NK-92 (cell line): ENCODE results near the gene TCEAL1.
"Not testable (repeated sequence)": the region's sequence is repeated elsewhere in the genome, so short reads cannot be mapped to it uniquely, and the experiment has no call there.

ENCODE experiments used
- DNase-seq: peaks from one replicate; lab custom pipeline; 2025; ENCODE audit not compliant: unreplicated experiment; lab: John Stamatoyannopoulos, UW

The TCEAL1 gene, protein sequence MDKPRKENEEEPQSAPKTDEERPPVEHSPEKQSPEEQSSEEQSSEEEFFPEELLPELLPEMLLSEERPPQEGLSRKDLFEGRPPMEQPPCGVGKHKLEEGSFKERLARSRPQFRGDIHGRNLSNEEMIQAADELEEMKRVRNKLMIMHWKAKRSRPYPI

DNA sequence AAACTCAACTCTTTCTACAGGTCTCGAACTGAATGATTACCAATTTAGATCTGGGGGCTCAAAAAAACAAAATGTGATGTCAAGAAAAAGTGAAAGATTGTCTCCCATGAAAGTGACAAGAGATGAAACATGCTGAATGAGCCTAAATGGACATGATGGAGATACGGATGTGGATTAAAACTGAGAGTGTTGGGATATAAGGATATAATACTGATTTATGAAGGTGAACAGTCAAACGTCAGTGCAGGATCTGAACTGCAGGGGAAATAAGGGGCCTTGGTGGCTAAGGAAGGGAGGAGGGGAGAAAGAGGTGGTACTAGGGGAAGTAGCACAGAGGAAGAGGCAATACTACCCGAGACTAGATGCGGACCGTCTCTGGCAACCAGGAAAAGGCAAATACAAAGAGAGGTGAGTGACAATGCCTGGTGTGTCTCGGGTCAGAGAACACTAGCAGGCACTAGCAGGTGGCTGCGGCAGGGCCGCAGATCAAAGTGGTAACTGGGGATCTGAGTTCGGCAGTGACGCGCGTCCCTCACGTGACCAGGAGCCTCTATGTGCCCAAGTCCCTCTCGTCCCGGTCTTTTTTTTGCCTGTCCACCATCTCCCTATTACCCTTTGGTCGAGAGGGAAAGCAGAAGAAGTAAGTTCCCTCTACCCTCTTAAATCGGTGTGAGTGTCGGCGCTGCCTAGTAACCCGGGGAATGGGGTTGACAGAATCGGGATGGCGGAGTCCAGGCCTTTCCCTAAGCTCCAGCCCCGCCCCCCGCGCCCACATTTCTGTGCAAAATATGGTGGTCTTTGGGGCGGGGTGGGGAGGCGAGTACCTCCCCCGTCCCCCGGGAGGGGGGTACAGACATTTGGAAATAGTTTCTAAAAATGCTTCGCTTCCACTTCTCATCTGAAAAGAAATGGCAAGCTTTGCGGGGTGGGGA lies at the start of gene TCEAL1:
Gene TCEAL1, plus strand, starts transcription at position 590 of the 932 bp plus-strand sequence. CDS start 942 bp downstream, outside the sequence.
- DNase-seq: no peak

DNA sequence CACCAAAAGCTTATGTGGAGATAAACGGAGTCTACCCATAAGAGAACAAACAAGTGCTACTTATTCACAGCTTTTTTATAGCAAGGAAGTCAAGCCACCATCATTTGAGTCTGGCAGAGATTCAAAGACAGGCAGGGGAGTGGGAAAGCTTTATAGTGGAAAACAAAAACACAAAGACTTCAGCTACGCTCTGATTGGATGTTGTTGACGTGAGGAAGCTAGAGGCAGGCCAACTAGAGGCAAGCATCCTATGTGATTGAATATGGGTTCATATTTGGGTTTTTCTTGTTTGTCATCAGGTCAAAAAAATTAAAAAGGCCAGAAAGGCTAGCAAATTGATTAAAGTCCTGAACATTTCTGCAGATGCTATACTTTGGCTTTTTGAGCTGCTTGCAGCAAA lies 44.2 kb upstream of the TCEAL1 start:
- DNase-seq: no peak

DNA sequence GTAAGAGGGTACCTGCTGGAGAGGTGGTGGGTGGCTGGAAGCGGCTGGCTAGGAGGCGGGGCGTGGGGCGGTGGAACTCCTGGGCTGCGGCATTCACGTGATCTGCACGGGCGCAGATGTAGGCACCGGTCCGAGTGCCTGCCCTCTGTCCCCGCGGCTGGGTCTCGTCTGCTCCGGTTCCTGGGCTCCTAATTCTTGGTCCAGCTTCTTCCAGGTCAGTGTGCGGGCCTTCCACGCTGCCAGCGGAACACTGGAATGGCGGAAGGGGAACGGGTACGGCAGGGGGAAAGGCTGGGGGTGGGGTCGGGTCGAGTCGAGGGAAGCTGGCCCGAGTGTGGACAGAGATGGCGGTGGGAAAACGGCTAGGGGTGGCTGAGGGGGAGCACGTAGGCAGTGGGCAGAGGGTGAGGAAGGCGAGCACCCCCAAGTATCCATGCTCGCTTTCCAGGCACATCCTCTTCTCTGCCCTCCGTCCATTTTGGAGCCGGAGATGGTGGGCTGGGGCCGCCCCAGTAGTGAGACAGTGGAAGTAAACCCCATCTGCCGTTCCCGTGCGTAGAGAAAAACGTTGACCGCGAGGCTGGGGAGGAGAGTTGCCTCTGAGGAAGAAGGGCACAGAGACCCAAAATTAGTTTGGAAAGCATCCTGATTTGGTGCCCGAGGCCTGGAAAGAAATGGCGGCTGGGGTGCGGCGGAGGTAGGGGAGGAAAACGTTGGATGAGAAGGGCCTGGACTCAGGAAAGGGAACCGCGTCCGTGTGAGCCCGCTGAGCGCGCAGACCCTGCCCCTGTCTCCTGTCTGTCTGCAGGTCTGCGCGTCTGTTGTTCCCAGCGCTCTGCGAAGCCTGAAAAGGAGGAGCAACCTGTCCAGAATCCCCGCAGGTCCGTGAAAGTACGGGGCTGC lies 43.1 kb upstream of the TCEAL1 start, which contains the start of gene TCEAL4:
Gene TCEAL4, plus strand, starts transcription at position 105 of the 903 bp plus-strand sequence. CDS start 1,161 bp downstream, outside the sequence.
- no peak for DNase-seq

DNA sequence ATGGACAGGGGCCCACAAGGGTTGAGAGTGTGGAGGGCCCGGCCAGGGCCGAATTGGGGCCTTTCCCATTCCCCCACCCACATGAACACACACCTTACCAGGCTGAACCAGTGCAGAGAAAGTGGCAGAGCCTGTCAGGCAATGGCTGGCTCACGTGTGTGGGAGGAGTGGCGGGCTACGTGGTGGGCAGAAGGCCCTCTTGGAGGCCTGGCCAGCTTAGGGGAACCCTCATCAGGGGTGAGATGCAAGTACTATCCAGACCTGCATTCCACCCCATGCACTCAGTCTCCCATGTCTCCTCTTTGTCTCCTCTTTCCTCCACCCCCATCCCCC lies 42.5 kb upstream of the TCEAL1 start:
- DNase-seq: no peak

DNA sequence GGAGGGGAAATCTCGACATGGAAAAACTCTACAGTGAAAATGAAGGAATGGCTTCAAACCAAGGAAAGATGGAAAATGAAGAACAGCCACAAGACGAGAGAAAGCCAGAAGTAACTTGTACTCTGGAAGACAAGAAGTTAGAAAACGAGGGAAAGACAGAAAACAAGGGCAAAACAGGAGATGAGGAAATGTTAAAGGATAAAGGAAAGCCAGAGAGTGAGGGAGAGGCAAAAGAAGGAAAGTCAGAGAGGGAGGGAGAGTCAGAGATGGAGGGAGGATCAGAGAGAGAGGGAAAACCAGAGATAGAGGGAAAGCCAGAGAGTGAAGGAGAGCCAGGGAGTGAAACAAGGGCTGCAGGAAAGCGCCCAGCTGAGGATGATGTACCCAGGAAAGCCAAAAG lies 42.1 kb upstream of the TCEAL1 start:
- no peak for DNase-seq

DNA sequence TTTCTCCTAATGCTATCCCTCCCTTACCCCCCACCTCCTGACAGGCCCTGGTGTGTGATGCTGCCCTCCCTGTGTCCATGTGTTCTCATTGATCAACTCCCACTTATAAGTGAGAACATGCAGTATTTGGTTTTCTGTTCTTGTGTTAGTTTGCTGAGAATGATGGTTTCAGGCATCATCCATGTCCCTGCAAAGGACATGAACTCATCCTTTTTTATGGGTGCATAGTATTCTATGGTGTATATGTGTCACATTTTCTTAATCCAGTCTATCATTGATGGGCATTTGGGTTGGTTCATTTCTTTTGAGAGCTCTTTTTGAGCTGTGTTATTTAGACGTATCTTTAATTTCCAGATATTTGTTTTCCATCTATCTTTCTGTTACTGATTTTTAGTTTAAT lies 36.5 kb upstream of the TCEAL1 start:
- not testable (repeated sequence) for DNase-seq

DNA sequence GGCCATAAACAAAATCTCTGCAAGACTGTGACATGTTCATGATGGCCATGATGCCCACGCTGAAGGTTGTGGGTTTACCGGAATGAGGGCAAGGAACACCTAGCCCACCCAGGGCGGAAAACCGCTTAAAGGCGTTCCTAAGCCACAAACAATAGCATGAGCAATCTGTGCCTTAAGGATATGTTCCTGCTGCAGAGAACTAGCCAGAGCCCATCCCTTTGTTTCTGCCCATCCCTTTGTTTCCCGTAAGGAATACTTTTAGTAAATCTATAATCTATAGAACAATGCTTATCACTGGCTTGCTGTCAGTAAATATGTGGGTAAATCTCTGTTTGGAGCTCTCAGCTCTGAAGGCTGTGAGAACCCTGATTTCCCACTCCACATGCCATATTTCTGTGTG lies 33.6 kb upstream of the TCEAL1 start:
- DNase-seq: not testable (repeated sequence)

DNA sequence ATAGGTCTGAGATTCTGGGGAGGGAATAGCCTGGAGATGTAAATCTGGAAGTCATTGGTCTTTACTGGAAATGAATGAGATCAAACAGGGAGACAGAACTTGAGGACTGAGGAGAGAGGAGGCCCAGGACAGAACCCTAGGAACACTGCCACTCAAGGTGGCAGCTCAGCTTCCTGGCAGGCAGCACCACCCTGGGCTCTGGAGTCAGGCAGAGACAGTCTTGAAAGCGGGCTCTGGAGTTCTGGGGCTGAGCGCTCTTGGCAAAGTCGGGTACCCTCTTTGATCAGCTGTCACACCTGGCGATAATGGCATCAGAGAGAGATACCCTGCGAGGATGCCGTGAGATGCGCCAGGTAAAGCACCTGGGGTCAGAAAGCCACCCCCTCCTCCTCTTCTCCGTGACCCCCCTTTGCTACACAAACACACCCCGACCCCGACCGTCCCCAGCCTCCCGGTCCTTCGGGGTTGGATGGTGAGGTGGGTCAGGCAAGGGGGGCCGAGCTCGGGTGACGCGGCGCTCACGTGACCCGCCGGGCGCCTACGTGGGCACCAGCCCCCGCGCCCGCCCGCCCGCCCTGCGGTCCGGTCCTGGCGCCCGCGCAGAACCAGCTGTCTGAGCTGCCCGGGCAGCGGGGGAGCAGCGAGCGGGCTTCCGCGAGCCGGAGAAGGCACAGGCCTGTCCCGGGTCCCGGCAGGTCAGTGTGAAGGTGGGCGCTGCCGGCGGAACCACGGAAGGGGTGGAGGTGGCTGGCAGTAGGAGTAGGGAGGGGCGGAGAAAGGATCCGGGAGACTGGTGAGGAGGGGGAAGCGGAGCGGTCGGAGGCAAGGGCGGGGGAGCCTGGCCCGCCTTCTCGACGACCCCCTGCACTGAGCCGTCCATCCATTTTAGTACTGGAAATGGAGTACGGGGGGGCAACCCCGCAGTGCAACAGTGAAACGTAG lies 21.1 kb upstream of the TCEAL1 start, which contains the start of gene TCEAL3:
Gene TCEAL3, plus strand, starts transcription at position 600 of the 942 bp plus-strand sequence. CDS start 1,102 bp downstream, outside the sequence.
- no peak for DNase-seq

DNA sequence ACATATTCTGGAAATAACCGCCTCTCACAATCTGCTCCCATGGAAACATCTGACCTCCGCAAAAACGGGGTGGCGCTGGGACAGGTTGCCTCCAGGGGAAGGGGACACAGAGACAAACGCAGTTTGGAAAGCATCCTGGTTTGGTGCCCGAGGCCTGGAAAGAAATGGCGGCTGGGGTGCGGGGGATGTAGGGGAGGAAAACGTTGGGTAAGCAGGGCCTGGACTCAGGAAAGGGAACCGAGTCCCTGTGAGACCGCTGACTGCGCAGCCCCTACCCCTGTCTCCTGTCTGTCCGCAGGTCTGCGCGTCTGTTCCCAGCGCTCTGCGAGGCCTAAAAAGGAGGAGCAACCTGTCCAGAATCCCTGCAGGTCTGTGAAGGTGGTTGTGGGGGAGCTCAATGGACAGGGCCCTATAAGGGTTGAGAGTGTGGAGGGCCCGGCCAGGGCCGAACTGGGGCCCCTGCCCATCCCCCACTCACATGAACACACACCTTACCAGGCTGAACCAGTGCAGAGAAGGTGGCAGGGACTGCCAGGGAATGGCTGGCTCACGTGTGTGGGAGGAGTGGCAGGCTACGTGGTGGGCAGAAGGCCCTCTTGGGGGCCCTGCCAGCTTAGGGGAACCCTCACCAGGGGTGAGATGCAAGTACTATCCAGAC lies 20.3 kb upstream of the TCEAL1 start:
- DNase-seq: no peak

DNA sequence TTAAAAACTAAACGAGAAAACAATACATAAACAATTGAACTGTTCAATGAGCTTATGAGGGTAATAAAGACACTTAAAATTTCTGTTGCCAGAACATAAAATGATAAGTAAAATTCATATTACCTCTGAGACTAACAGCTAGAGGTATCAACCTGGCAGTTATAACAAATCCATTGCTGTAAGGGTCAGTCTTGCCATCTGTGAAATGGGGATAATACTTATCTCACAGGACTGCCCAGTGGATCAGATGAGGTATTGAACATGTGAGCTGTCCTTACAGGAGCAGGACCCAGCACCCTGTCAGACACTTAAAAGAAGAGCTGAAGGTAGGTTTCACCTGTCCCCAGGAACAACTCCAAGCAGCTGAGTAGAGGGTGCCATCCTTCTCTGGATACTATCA lies 18.5 kb upstream of the TCEAL1 start:
- DNase-seq: no peak

DNA sequence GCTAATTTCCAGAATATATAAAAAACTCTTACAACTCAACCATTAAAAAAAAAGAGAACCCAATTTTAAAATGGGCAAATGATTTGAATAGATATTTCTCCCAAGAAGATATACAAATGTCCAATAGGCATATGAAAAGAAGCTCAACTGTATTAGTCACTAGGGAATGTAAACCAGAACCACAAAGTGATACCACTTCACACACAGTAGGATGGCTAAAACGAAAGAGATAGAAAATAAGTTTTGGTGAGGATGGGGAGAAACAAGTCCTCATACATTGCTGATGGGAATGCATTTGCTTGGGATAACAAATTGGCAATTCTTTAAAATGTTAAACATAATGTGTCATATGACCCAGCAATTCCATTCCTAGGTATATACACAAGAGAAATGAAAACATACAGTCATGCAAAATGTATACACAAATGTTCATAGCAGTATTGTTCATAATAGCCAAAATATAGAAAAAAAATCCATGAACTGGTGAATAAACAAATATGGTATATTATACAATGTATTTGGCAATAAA lies 15.3 kb upstream of the TCEAL1 start:
- no peak for DNase-seq

DNA sequence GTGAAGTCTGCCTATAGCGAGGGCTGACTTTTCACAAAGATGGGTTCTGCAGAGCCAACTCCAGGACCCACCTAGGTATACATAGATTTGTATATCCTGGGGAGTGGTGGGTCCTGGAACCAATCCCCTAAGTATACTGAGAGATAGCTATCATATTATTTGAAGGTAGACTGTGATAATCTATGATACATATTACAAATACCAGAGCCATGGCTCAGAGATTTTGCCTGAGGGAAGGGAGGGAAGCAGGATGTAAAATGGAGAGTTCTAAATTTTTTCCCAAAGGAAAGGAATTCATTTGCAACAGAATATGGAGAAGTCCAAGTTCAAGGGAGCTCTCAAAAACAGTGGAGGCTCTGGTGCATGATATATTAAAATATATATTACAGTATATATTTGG lies 13.8 kb upstream of the TCEAL1 start:
- DNase-seq: no peak

DNA sequence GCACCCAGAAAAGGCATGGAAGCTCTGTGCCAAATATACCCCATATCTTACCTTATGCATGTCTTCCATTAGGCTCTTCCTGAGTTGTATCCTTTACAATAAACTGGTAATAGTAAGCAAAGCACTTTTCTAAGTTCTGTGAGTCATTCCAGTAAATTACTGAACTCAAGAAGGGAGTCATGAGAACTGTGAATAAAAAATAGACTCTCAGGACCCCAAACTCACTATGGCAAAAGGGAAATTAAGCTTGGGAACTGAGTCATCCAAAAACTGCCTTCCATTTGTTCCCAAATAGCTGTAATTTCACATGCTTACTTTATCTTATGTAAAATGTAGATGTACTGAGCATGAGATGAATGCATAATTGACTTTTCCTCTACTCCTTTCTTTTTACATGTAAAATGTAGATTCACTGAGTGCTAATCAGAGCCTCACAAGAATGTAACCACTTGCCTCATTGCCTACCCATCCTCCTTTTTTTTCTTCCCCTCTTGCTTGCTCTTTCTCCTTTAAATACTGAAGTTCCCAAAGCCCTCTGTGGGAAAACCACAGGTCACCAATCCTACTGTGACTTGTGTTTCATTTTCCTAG lies 12.9 kb upstream of the TCEAL1 start:
- DNase-seq: no peak

DNA sequence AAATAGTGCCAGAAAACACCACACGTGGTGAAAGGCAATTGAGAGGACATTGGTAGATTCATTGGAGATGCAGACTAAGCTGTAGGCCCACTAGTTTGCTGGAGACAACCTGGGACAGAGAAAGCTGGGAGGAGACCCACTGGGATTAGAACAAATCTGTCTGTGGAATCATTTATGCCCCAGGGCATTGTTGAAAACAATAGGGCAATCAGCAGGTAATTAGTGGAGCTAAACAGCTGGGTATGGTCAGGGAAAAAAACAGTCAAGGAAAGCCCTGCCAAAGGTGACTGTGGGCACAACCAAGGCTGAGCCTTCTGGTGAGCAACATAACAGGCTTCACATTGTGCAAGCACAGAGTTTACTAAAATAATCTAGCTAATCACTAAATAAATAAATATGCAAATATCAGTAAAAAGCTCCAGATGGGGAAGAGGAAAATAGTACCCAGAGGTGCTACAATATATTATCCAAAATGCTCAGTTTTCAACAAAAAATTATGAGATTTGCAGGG lies 12.0 kb upstream of the TCEAL1 start:
- no peak for DNase-seq

DNA sequence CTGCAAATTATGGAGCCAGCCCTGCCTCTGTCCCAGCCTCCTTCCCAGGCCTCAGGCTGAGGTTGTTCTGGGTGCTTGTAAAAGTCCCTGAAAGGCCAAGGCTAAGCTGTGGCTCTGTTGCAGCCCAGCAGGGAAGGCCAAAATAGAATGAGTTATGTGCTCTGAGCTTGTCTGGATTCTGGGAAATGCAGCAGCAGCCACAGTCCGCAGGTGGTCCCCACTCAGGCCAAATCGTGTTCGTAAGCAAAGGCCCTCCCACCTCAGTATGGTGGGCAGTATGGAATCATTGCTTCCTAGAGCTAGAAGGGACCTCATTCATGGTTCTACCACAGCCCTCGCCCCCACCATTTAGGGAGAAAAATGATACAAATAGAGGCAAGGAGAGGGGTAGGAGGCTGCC lies 4.7 kb upstream of the TCEAL1 start:
- DNase-seq: no peak

DNA sequence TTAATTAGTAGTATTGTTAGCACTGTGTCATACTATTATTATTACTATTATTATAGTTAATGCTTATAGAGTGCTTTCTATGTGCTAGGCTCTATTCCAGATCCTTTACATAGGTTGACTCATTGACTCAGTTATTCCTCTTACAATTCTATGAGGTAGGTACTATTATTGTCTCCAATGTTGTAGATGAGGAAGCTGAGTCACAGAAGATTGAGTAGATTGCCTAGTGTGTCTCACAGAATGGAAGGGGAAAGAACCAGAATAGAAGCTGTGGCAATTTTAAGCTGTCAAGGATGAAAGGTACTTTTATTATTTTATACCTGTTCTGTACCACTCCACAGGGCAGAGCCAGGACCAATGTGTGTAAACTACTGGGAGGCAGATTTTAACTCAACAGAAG lies 1.9 kb upstream of the TCEAL1 start:
- DNase-seq: no peak

DNA sequence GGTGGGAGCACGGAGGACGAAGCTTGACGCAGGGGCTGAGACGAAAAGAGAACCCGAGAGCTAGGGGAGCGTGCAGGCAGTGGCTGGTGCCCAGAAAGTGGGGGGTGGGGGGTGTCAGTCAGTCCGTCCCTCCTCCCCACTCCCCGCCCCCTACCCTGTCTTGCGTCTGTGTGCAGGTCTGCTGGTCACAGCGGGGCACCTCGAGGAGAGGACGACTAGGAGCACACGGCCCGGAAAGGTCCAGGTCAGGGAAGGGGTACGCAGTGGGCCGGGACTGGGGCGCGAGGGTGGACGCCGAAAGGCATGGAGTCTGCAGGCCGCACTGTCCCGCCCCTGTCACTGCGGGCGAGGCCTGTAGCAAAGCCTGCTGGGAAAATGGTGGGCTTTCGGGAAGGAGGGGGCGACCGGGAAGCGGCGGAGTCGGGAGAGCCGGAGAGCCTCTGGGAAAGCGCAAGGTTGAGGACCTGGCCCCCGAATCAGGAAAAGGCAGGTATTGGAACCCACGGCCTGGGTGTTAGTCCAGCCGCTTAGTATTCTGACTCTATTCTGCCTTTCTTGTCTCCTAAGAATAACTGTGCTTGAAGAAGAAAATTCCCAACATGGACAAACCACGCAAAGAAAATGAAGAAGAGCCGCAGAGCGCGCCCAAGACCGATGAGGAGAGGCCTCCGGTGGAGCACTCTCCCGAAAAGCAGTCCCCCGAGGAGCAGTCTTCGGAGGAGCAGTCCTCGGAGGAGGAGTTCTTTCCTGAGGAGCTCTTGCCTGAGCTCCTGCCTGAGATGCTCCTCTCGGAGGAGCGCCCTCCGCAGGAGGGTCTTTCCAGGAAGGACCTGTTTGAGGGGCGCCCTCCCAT lies 769 bp downstream of the TCEAL1 start:
- DNase-seq: no peak

DNA sequence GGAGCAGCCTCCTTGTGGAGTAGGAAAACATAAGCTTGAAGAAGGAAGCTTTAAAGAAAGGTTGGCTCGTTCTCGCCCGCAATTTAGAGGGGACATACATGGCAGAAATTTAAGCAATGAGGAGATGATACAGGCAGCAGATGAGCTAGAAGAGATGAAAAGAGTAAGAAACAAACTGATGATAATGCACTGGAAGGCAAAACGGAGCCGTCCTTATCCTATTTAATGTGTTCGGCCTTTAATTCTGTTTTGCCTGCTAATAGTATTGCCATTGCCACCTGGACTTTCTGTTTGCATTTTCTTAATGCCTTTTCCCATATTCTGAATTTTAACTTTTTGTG lies 1.4 kb downstream of the TCEAL1 start:
- DNase-seq: no peak
